Retinal pigment epithelial cell (primary cell): ENCODE measurements around the gene PLXND1.

Experiments used
- DNase-seq: peaks from one replicate; pipeline ENCODE4 v3.0.0-alpha.2; 2010; ENCODE audit warnings: low read depth
- H3K4me3 ChIP-seq: 2 replicates; pipeline ENCODE4 v1.5.1; 2011; ENCODE audit warnings: mild to moderate bottlenecking, low read length, control low read depth, moderate library complexity
- CTCF ChIP-seq: conservative IDR thresholded peaks from 2 replicates; pipeline ENCODE4 v1.5.1; 2011; ENCODE audit warnings: low read depth, low read length, control low read depth, inconsistent platforms

Gene PLXND1

DNA sequence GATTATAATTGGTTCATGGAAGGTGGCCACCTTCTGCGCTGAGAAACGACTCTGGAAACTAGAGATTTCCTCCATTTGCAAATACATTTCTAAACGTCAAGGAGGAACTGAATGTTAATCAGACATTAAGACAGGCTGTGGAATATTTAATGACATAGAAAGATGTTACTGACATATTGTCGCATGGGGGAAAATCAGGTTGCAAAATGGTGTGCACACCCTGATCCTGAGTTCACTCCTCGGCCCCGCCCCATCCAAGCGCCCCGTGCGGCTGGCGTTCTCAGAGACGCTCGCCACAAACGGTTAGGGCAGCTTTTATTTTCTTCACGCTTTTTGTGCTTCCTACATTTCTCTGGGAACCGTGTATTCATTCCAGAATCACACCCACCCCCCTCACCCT lies 52.8 kb downstream of the PLXND1 start:
- DNase-seq = no peak
- no peak for TF ChIP-seq CTCF
- no peak overlapping the region for H3K4me3 ChIP-seq

- no peak overlapping the region for H3K4me3 ChIP-seq
- TF ChIP-seq CTCF = no peak
- DNase-seq = no peak
Measured at GRCh38 chr3:129553171-129553570, 53.3 kb downstream of the PLXND1 start.

GRCh38 chr3:129552287-129553050 lies 54.0 kb downstream of the PLXND1 start:
- no peak overlapping the region for H3K4me3 ChIP-seq
- no peak for DNase-seq
- no peak for TF ChIP-seq CTCF

DNA sequence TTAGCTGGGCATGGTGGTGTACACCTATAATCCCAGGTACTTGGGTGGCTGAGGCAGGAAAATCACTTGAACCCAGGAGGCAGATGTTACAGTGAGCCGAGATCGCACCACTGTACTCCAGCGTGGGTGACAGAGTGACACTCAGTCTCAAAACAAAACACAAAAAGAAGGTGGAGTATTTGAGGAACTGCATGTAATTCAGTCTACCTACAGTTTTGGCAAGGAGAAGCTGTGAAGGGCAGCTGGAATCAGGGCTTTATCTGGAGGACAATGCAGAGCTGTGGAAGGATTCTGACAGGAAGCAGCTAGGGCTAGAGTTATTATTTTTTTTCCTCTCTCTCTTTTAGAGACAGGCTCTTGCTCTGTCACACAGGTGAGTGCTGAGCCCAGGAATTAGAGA lies 56.7 kb downstream of the PLXND1 start:
- DNase-seq = no peak
- TF ChIP-seq CTCF = no peak
- no peak overlapping the region for H3K4me3 ChIP-seq

DNA sequence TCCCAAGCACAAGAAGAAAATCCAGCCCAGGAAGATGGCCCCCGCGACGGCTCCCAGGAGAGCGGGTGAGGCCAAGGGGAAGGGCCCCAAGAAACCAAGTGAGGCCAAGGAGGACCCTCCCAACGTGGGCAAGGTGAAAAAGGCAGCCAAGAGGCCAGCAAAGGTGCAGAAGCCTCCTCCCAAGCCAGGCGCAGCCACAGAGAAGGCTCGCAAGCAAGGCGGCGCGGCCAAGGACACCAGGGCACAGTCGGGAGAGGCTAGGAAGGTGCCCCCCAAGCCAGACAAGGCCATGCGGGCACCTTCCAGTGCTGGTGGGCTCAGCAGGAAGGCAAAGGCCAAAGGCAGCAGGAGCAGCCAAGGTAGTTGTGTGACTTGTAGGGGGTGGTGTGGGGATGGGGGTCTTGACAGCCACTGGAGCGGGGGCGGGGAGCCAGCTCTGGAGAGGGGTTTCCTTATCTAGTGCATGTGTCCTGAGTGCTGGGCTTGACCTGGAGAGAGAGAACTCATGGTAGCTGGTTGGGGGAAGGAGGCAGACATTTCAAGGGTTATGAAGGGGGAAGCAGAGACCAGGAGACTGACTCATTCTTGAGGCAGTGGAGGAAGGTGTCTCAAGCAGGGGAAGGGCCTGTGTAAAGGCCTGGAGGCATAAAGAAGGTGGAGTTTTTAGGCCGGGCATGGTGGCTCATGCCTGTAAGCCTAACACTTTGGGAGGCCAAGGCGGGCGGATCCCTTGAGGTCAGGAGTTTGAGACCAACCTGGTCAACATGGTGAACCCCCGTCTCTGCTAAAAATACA lies 57.3 kb downstream of the PLXND1 start:
- DNase-seq = no peak
- H3K4me3 ChIP-seq = no peak overlapping the region
- no peak for TF ChIP-seq CTCF

- H3K4me3 ChIP-seq = no peak overlapping the region
- no peak for TF ChIP-seq CTCF
- no peak for DNase-seq
Measured at GRCh38 chr3:129548104-129548965, 58.1 kb downstream of the PLXND1 start.
